Measurements from ENCODE around the gene ZNF532.
A peak's percentile ranks its signal among the peaks of the same experiment; 100 is the strongest.

Gene ZNF532

DNA sequence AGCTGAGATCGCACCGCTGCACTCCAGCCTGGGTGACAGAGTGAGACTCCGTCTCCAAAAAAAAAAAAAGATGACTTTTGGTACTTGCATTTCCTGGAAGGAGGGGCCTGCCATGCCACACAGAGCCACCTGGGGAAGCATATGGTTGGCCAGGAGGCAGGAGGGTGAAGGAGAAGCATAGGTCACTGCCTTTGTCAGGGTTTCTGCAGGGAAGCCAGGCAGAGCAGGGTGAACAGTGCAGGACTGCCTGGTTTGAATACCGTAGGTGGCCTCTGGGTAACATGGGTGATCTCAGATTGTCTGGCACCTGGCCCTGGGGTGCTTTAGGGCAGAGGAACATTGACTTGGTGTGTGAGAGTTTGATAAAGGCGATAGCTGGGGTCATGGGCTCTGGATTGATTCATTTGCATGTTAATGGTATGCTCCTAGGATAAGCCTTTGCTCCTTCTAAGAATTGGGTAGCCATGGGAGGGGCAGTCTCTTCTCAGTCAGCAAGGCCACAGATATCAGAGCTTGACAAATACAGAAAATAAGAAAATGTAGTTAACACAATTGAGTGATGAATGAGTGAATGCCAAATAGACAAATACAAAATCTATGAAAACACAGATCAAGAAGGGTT is 151.0 kb downstream of the ZNF532 start:
- TF ChIP-seq GLIS3 (CRISPR knock-in tag; IDR thresholded peaks at IDR 0.05) (no peak), ARNTL (CRISPR knock-in tag; IDR thresholded peaks at IDR 0.05; ENCODE audit: borderline replicate concordance, low read depth) (no peak), TOX (CRISPR knock-in tag; IDR thresholded peaks at IDR 0.05; ENCODE audit: borderline replicate concordance) (no peak), OSR1 (CRISPR knock-in tag; IDR thresholded peaks at IDR 0.05) (no peak), ZFP30 (CRISPR knock-in tag; IDR thresholded peaks at IDR 0.05) (no peak), RARB (CRISPR knock-in tag; IDR thresholded peaks at IDR 0.05) (no peak), CSRNP3 (CRISPR knock-in tag; IDR thresholded peaks at IDR 0.05) (no peak), TSHZ2 (CRISPR knock-in tag; IDR thresholded peaks at IDR 0.05) (no peak)
- TF ChIP-seq, protein P1, sequence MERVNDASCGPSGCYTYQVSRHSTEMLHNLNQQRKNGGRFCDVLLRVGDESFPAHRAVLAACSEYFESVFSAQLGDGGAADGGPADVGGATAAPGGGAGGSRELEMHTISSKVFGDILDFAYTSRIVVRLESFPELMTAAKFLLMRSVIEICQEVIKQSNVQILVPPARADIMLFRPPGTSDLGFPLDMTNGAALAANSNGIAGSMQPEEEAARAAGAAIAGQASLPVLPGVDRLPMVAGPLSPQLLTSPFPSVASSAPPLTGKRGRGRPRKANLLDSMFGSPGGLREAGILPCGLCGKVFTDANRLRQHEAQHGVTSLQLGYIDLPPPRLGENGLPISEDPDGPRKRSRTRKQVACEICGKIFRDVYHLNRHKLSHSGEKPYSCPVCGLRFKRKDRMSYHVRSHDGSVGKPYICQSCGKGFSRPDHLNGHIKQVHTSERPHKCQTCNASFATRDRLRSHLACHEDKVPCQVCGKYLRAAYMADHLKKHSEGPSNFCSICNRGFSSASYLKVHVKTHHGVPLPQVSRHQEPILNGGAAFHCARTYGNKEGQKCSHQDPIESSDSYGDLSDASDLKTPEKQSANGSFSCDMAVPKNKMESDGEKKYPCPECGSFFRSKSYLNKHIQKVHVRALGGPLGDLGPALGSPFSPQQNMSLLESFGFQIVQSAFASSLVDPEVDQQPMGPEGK (CRISPR knock-in tag; IDR thresholded peaks at IDR 0.05; ENCODE audit: borderline replicate concordance), result no peak
- ATAC-seq, result no peak

DNA sequence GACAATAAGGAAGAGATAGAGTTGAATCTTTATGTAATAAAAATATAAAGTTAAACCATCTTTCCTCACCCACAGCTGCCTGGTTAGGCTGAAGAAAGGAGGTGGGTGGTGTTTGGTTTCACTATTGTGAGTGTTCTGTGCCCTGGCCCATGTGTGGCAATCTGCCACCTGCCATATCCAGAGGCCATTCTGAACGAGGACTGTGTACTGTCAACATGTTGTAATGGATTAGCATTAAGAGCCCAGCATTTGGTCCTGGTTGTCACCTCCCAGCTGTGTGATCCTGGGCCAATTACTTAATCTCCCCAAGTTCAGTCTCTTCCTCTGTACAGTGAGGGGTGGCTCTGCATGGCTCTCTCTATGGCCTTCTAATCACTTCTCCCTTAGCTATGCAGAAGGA is 156.8 kb downstream of the ZNF532 start:
- peak; percentile 41; the same call in 1 of the 2 replicates for TF ChIP-seq TSHZ2 (CRISPR knock-in tag; IDR thresholded peaks at IDR 0.05)
- no peak for TF ChIP-seq ZFP3 (CRISPR knock-in tag; IDR thresholded peaks at IDR 0.05)
- ATAC-seq, result peak; percentile 18; the same call in 1 of the 3 replicates

DNA sequence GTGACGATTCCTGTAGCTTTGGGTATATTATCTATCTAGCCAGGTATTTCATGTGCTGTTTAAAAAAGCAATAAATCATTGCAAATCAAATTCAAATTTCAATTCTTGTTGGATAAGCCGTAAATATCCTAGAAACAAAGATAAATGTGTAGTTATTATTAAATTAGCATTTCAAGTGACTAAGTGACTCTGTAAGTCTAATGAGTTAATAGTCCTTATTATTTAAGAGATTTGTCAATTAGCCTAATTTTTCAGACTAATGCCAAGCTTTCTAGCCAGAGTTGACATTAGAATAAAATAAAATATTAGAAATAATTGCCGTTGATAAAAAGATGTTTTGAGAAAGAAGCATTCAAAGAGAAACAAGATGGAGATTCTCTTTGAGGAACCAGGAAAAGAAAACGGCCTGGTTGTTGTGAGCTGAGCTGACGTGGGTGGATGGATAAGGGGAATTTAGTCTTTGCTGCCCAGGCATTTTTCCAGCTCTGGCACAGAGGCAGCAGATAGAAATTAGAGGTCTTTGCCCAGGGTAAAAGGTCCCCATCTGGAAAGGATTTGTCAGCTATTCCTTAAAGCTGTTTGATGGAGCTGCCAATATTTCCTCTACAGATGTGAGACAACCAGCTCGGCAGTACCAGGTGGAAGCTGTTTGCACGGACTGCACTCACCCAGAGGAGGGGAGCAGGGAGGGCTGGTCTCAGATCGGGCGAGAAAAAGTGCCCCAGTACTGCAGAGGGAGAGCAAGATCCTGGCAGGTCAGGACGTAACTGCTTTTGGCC is 157.7 kb downstream of the ZNF532 start:
- peak; percentile 70; the same call in 1 of the 2 replicates for TF ChIP-seq TCF4 (CRISPR knock-in tag; IDR thresholded peaks at IDR 0.05; ENCODE audit: borderline replicate concordance)
- TF ChIP-seq ZNF8 (CRISPR knock-in tag; IDR thresholded peaks at IDR 0.05), result 0 out of 2 replicates have a peak, but pooled peaks have one; percentile 12
- TF ChIP-seq CSDC2 (CRISPR knock-in tag; IDR thresholded peaks at IDR 0.05), result no peak
- peak; percentile 89 for TF ChIP-seq ISL1 (CRISPR knock-in tag; IDR thresholded peaks at IDR 0.05)
- 0 out of 2 replicates have a peak, but pooled peaks have one; percentile 72 for TF ChIP-seq TSHZ2 (CRISPR knock-in tag; IDR thresholded peaks at IDR 0.05)
- peak; percentile 53; the same call in 1 of the 2 replicates for TF ChIP-seq ZC3H10 (CRISPR knock-in tag; IDR thresholded peaks at IDR 0.05)
- no peak for TF ChIP-seq PPARA (CRISPR knock-in tag; IDR thresholded peaks at IDR 0.05; ENCODE audit: borderline replicate concordance)
- peak; percentile 85 for ATAC-seq

Measured in SK-N-SH treated with all-trans-retinoic acid at 6 μM for 48 hours (cell line).